HG02623 (cell line): ENCODE results near the gene BTBD17.

Experiments
- ATAC-seq: cut with Tn5 transposase; IDR thresholded peaks from one replicate; pipeline ENCODE4 v1.9.1; 2021; ENCODE audit warnings: moderate library complexity; ENCODE audit not compliant: unreplicated experiment

Gene BTBD17

DNA sequence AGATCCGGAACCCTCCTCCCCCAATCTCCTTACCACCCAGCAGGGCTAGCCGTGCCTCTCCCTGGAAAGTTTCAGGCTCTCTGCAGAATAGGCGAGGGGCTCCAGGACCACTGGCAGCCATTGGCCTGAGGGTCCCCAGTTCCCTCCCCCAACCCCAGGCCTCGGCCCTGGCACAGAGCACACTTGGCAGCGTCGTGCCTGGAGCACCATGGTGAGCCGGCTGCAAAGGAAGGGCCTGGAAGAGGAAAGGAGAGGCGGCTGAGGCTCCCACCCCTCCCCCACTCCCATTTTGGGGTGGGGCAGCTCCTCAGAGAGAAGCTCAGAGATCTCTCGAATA is 369 bp upstream of the BTBD17 start:
- ATAC-seq = no peak

DNA sequence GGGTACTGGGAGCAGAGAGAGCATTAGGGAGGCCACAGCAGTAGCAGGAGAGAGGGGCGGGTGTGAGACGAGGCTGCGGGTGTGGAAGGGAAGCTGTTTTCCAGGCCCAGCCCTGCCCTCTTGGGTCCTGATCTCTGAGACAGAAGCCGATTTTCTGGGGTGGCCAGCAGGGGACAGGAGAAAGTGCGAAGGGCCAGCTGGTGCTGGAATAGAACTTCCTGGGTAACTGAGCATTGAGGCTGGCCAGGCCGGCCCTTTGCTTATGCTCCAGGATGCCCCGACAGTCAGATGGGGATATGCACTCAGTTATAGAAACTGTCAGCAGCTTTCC is 804 bp downstream of the BTBD17 start:
- ATAC-seq = no peak

DNA sequence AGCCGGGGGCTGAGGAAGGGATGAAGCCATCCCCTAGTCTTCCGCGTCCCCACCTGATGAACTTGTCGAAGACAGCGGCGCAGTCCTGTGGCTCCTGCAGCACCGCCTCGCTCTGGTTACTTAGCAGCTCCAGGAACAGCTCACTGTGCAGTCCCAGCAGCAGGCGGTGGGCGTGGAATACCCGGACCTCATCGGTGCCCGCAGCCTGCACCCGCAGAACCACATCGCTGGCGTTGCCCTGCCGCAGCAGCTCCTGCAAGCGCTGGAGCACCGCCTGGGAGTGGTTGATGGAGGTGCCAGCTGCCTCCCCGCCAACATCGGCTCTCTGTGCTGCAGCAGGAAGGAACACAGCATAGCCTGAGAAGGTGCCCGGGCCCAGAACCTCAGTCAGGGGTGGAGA is 1.8 kb downstream of the BTBD17 start:
- no peak for ATAC-seq

- no peak for ATAC-seq
Measured at GRCh38 chr17:74358697-74359096, 3.0 kb downstream of the BTBD17 start.

DNA sequence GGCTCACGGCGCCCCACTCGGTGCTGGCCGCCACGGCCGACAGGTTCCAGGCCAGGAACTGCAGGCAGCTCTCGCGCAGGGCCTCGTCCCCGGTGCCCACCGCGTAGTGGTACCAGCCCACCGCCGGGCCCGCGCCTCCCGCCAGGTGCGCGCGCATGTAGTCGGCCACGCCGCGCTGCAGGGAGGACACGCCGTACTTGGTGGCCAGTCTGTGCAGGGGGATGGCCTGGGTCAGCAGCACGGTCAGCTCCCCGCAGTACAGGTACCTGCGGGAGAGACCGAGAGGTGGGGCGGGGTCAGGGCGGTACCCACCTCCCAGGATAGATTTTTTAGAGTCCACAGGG is 4.2 kb downstream of the BTBD17 start:
- ATAC-seq = no peak

DNA sequence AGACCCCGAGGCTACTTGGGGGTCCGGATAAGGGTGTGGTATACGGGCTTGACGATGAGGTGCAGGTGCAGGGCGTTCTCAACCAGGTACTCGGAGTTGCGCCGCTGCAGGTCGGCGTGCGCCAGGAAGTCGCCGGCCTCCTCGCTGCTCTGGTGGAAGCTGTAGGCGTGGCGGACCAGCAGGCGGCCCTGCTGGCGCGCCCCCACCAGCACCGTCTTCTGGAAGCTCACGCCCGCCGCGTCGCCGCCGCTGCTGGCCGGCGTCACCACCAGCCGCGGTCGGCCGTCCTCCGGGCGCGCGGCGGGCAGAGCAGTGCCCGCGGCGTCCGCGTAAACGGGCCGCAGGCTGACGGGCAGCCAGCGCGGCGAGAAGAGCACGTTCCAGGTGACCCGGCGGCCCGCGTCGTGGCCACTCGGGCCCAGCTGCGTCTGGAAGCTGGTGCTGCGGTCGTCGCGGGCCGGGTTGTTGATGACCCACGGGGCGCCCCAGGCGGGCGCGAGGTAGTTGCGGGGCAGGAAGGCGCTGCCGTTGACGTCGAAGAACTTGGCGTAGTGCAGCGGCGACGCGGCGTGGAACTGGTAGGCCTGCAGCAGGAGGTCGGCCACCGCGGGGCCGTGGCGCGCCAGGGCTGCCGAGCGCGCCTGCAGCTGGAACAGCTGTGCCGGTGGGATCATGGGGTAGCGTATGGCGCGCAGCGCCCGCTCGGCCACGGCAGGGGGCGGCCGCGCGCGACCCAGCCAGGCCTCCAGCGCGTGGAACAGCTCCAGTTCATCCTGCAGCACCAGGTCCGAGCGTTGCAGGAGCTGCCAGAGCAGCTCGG is 4.8 kb downstream of the BTBD17 start:
- no peak for ATAC-seq

DNA sequence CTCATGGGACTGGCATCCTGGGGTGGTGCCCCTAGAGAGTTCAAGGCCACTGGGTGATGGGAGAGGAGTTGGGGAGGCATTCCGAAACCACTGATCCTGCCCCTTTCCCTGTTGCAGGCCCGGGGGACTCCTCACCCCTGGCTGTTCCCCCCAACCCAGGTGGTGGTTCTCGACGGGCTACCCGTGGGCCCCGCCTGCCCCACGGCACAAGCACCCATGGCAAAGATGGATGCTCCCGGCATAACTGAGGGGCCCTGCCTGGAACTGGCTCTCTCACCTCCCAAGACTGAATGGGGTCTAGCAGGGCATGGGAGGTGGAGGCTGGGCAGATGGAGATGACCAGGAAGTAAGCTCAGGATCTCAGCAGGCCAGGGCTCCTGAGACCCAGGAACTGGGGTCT is 6.6 kb downstream of the BTBD17 start:
- no peak for ATAC-seq

- no peak for ATAC-seq
Measured at GRCh38 chr17:74354561-74354960, 7.1 kb downstream of the BTBD17 start.

DNA sequence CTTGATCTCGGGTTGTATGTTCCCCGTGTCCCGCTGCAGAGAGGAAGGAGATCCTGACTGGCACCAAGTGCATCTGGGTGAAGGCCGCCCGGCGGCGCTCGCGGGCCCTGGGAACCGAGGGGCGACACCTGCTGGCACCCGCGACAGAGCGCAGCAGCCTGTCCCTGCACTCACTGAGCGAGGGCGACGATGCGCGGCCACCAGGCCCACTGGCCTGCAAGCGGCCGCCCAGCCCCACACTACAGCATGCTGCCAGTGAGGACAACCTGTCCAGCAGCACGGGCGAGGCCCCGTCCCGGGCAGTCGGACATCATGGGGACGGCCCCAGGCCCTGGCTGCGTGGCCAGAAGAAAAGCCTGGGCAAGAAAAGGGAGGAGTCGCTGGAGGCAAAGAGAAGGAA is 7.5 kb downstream of the BTBD17 start:
- no peak for ATAC-seq

- no peak for ATAC-seq
Measured at GRCh38 chr17:74353446-74354060, 8.1 kb downstream of the BTBD17 start.

GRCh38 chr17:74351552-74352210 is 10.0 kb downstream of the BTBD17 start:
- no peak for ATAC-seq

DNA sequence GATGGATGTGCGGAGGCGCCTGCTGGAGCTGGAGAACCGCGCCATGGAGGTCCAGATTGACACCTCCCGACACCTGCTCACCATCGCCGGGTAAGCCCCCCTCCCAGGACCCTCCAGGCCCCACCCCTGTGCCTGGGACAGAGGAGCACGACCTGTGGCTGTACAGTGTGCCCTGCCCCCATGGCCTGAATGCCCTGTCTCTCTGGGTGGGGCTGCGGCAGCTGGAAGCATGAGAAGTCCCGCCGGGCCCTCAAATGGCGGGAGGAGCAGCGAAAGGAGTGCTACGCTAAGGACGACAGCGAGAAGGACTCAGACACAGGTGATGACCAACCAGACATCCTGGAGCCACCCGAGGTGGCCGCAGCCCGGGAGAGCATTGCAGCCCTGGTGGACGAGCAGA is 11.2 kb downstream of the BTBD17 start:
- no peak for ATAC-seq

- ATAC-seq = no peak
Measured at GRCh38 chr17:74349120-74349519, 12.5 kb downstream of the BTBD17 start.

- no peak for ATAC-seq
Measured at GRCh38 chr17:74347646-74348045, 14.0 kb downstream of the BTBD17 start.

DNA sequence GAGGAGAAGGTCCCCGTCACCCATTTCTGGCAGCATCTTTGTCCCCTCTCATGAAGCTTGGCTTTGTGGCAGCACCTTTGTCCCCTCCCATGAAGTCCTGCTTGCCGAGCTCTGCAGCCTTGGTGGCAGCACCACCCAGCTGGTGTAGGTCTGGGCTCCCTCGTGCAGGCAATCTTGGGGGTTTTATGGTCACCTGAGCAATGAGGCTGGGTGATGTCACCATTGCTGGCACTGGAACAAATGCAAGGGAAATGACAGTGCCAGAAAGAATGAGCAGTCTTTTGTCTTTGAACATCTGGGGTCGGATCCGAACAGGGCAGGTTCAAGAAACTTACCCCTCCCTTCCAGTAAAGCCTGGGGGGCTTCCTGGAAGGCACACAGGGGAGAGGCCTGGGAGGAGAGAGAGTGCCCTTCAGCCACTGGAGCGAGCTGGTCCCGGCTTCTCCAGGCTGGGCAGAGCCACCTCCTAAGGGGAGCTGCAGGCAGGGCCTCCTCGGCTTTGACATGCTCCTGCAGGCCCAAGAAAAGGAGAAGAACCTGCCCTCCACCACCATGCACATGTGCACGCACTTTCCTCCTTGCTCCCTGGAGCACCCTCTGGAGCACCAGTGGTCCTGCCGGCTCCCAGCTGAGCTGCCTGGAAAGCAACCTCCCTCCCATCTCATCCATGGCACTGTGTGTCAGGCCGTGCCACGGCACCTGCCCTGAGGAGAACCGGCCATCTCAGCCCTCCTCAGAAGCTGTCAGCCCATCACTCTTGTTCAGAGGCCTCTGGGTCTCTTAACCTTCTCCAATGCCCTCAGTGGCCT is 16.0 kb downstream of the BTBD17 start:
- ATAC-seq = no peak

DNA sequence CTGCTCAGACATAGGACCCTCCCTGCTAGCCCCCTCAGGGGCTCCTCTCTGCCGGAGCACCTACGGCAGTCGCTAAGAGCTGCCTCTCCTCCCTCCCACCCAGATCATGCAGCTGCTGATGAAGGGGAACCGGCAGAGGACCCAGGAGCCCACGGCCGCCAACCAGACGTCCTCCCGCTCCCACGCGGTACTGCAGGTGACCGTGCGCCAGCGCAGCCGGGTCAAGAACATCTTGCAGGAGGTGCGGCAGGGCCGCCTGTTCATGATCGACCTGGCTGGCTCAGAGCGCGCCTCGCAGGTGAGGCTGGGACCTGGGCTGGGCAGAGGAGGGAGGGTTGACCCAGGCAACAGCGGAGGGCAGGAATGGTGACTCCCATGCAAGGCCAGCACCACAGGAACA is 17.0 kb downstream of the BTBD17 start:
- no peak for ATAC-seq

- ATAC-seq = no peak
Measured at GRCh38 chr17:74343526-74344284, 18.0 kb downstream of the BTBD17 start.

DNA sequence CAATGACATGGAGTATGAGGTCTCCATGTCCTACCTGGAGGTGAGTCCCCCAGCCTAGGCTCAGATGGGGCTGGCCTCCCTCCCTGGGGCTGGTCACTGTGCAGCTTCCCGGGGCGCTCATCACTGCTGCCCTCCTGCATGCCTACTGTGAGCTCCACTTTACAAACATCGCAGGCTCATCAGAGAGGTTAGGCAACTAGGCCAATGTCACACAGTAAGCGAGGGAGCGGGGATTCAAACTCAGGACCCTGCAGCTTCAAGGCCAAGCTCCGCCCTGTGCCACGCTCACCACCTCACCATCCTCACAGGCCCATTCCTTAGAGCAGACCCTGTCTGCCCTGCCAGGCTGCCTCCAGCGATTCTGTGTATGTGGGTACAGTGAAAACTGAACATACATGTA is 18.5 kb downstream of the BTBD17 start:
- ATAC-seq = no peak

- no peak for ATAC-seq
Measured at GRCh38 chr17:74342224-74342623, 19.4 kb downstream of the BTBD17 start.

- no peak for ATAC-seq
Measured at GRCh38 chr17:74340470-74341023, 21.1 kb downstream of the BTBD17 start.
